ENCODE data around the gene S1PR5. TPM values are rescaled to one million over a fixed set of nuclear protein-coding genes. Genes with fewer than 3 reads are reported as not detected.

Gene S1PR5
- total and polyA plus RNA-seq, 9 of the 15 experiments (the other 6 are each of a cell fraction or from before 2014, with no cell fraction given), result 0.03 to 0.54 (median 0.35) TPM; not detected in 4

- TF ChIP-seq MCM5 (IDR thresholded peaks at IDR 0.05; ENCODE audit: low read depth) (no peak), HDGF (IDR thresholded peaks at IDR 0.05) (no peak; the same call in 1 of the 2 replicates), PTRF (tag; IDR thresholded peaks at IDR 0.05) (no peak), THRA (IDR thresholded peaks at IDR 0.05) (no peak), COPS2 (conservative IDR thresholded peaks at IDR 0.05) (no peak), YY1 (IDR thresholded peaks at IDR 0.05; ENCODE audit: borderline replicate concordance in 1 of 3, control insufficient read depth in 1 of 3, extremely low read depth in 1 of 3, insufficient read depth in 3 of 3, insufficient read length in 1 of 3, insufficient replicate concordance in 2 of 3, low read depth in 1 of 3, low read length in 2 of 3) (no peak), ETV1 (tag; conservative IDR thresholded peaks at IDR 0.05; ENCODE audit: low read depth) (no peak), DIDO1 (tag; IDR thresholded peaks at IDR 0.05; ENCODE audit: low read depth) (no peak), ZNF778 (CRISPR knock-in tag; IDR thresholded peaks at IDR 0.05) (no peak), CEBPB (tag; IDR thresholded peaks at IDR 0.05) (peak; percentile 95), ATF1 (CRISPR knock-in tag; IDR thresholded peaks at IDR 0.05) (no peak), ATF1 (tag; IDR thresholded peaks at IDR 0.05) (no peak; the same call in 1 of the 2 replicates), CTCF (IDR thresholded peaks at IDR 0.05 in 2 of 3, conservative IDR thresholded peaks at IDR 0.05 in 1 of 3; ENCODE audit: insufficient read depth in 2 of 3, low read depth in 1 of 3, low read length in 3 of 3) (no peak), ZNF12 (CRISPR knock-in tag; IDR thresholded peaks at IDR 0.05) (peak; percentile 52; the same call in 1 of the 2 replicates), MAX (CRISPR knock-in tag; IDR thresholded peaks at IDR 0.05) (peak; percentile 84), CHCHD3 (CRISPR knock-in tag; IDR thresholded peaks at IDR 0.05) (no peak), ZNF764 (CRISPR knock-in tag; IDR thresholded peaks at IDR 0.05; ENCODE audit: low read depth) (no peak), CLOCK (CRISPR knock-in tag; IDR thresholded peaks at IDR 0.05; ENCODE audit: borderline replicate concordance) (no peak), ZBTB33 (CRISPR knock-in tag; IDR thresholded peaks at IDR 0.05) (peak; percentile 72)
These were observed 14.1 kb downstream of the S1PR5 start, which contains the start of gene KEAP1 (continued) for GRCh38 chr19:10503002-10503789.

Data from K562 (cell line).